ENCODE measurements around the gene PTPRO. TPM values are rescaled to one million over a fixed set of nuclear protein-coding genes. Genes with fewer than 3 reads are reported as not detected.

The PTPRO gene
- polyA plus RNA-seq, 1 of the 3 experiments (the other 2 are of a cell fraction), result 1.4 TPM

GRCh38 chr12:15601210-15601800 lies 279.0 kb downstream of the PTPRO start:
- ChIA-PET CTCF (no interaction called here), POLR2A (no interaction called here)
- no peak overlapping the region for H3K9ac ChIP-seq
- H3F3A ChIP-seq (replicated peaks; ENCODE audit: insufficient read depth), result peaks cover 6% of the 10 kb centered on the region
- 88% methylated on average over 1 of the region's 1 CpG for WGBS (ENCODE audit: low lambda C conversion rate)
- H3K79me2 ChIP-seq (ENCODE audit: insufficient read depth), result no peaks in the 10 kb centered on the region
- no peaks in the 10 kb centered on the region for H4K20me1 ChIP-seq (ENCODE audit: insufficient read depth)
- no peak overlapping the region for H3K4me2 ChIP-seq
- H3K27ac ChIP-seq (ENCODE audit: low read depth in 2 of 2, low read length in 1 of 2), result no peak overlapping the region
- no peak for DNase-seq
- H3K9me2 ChIP-seq, result no peaks in the 10 kb centered on the region
- H3K4me1 ChIP-seq (ENCODE audit: control insufficient read depth in 1 of 2, insufficient read depth in 2 of 2, low read depth in 1 of 2, low read length in 1 of 2), result peaks cover 0 to 5% of the 10 kb centered on the region in 2 experiments; a peak in 1 of 4 replicates
- no peak for TF ChIP-seq USF1 (IDR thresholded peaks at IDR 0.05; ENCODE audit: borderline replicate concordance, low read depth)
- peak; percentile 20 for TF ChIP-seq JUND (IDR thresholded peaks at IDR 0.05)
- no peak for TF ChIP-seq CTCF (IDR thresholded peaks at IDR 0.05)
- no peak for TF ChIP-seq RFX5 (IDR thresholded peaks at IDR 0.05; ENCODE audit: low read length)
- TF ChIP-seq TEAD4 (IDR thresholded peaks at IDR 0.05; ENCODE audit: borderline replicate concordance, insufficient read depth), result no peak
- peak; percentile 11; the same call in 1 of the 2 replicates for TF ChIP-seq TCF12 (IDR thresholded peaks at IDR 0.05)
- TF ChIP-seq NFIC (IDR thresholded peaks at IDR 0.05; ENCODE audit: borderline replicate concordance), result 0 out of 2 replicates have a peak, but pooled peaks have one; percentile 23
- TF ChIP-seq FOSL2 (IDR thresholded peaks at IDR 0.05; ENCODE audit: borderline replicate concordance, low read depth), result no peak
- no peak for TF ChIP-seq MXI1 (IDR thresholded peaks at IDR 0.05; ENCODE audit: low read depth, low read length)
- no peak for TF ChIP-seq GABPA (IDR thresholded peaks at IDR 0.05; ENCODE audit: low read depth)
- no peaks in the 10 kb centered on the region for H3K36me3 ChIP-seq (replicated peaks in 1 of 2; ENCODE audit: control insufficient read depth in 1 of 2, insufficient read depth in 2 of 2, low read length in 1 of 2)
- no peaks in the 10 kb centered on the region for H3K27me3 ChIP-seq (ENCODE audit: insufficient read depth)
- H3K9me3 ChIP-seq, result no peaks in the 10 kb centered on the region
- no peak overlapping the region for H3K4me3 ChIP-seq (ENCODE audit: low read depth in 2 of 2, low read length in 1 of 2)
- H2AFZ ChIP-seq (ENCODE audit: low read depth), result no peak overlapping the region

GRCh38 chr12:15602051-15602672 lies 279.9 kb downstream of the PTPRO start:
- H3K79me2 ChIP-seq (ENCODE audit: insufficient read depth), result no peaks in the 10 kb centered on the region
- H3K4me3 ChIP-seq (ENCODE audit: low read depth in 2 of 2, low read length in 1 of 2), result no peak overlapping the region
- no peaks in the 10 kb centered on the region for H3K9me2 ChIP-seq
- H3K27me3 ChIP-seq (ENCODE audit: insufficient read depth), result no peaks in the 10 kb centered on the region
- no peak overlapping the region for H2AFZ ChIP-seq (ENCODE audit: low read depth)
- no peaks in the 10 kb centered on the region for H3K36me3 ChIP-seq (replicated peaks in 1 of 2; ENCODE audit: control insufficient read depth in 1 of 2, insufficient read depth in 2 of 2, low read length in 1 of 2)
- H3K9me3 ChIP-seq, result no peaks in the 10 kb centered on the region
- peaks cover 0 to 5% of the 10 kb centered on the region in 2 experiments; a peak in 1 of 4 replicates for H3K4me1 ChIP-seq (ENCODE audit: control insufficient read depth in 1 of 2, insufficient read depth in 2 of 2, low read depth in 1 of 2, low read length in 1 of 2)
- H3K9ac ChIP-seq, result no peak overlapping the region
- CTCF ChIA-PET, result no interaction called here
- 100% methylated on average over 3 of the region's 3 CpGs for WGBS (ENCODE audit: low lambda C conversion rate)
- H4K20me1 ChIP-seq (ENCODE audit: insufficient read depth), result no peaks in the 10 kb centered on the region
- no peak for DNase-seq
- no peak overlapping the region for H3K4me2 ChIP-seq
- POLR2A ChIA-PET, result no interaction called here
- no peak overlapping the region for H3K27ac ChIP-seq (ENCODE audit: low read depth in 2 of 2, low read length in 1 of 2)
- peaks cover 6% of the 10 kb centered on the region for H3F3A ChIP-seq (replicated peaks; ENCODE audit: insufficient read depth)
- TF ChIP-seq IRF3 (IDR thresholded peaks at IDR 0.05; ENCODE audit: low read depth, low read length), result no peak
- TF ChIP-seq EZH2phosphoT487 (IDR thresholded peaks at IDR 0.05; ENCODE audit: borderline replicate concordance, low read depth), result no peak
- TF ChIP-seq SIN3A (IDR thresholded peaks at IDR 0.05; ENCODE audit: borderline replicate concordance, low read depth, low read length), result no peak
- TF ChIP-seq MXI1 (IDR thresholded peaks at IDR 0.05; ENCODE audit: low read depth, low read length), result no peak
- TF ChIP-seq EP300 (IDR thresholded peaks at IDR 0.05; ENCODE audit: borderline replicate concordance in 1 of 2, low read depth in 1 of 2, low read length in 1 of 2), result no peak
- no peak for TF ChIP-seq SMC3 (IDR thresholded peaks at IDR 0.05; ENCODE audit: low read depth, low read length)
- no peak for TF ChIP-seq PBX3 (IDR thresholded peaks at IDR 0.05)
- TF ChIP-seq GATA2 (CRISPR knock-in tag; IDR thresholded peaks at IDR 0.05), result no peak
- TF ChIP-seq YY1 (IDR thresholded peaks at IDR 0.05; ENCODE audit: low read depth), result no peak
- no peak for TF ChIP-seq USF2 (IDR thresholded peaks at IDR 0.05; ENCODE audit: borderline replicate concordance, low read depth, low read length)
- TF ChIP-seq RAD21 (IDR thresholded peaks at IDR 0.05; ENCODE audit: low read length), result no peak
- TF ChIP-seq NFIC (IDR thresholded peaks at IDR 0.05; ENCODE audit: borderline replicate concordance), result no peak
- TF ChIP-seq FOXM1 (IDR thresholded peaks at IDR 0.05; ENCODE audit: low read depth), result no peak

Data from SK-N-SH (cell line).